CD14-positive monocyte (primary cell): ENCODE data around the gene AK1. TPM values are rescaled to one million over a fixed set of nuclear protein-coding genes. Genes with fewer than 3 reads are reported as not detected.

ENCODE experiments used
- DNase-seq, 3 donors: peaks; one replicate each; pipeline ENCODE4 v3.0.0-alpha.2; 2011 to 2022
- H2AFZ ChIP-seq: 2 replicates; pipeline ENCODE4 v1.6.0; 2012; ENCODE audit warnings: mild to moderate bottlenecking, low read depth, low read length, inconsistent platforms; ENCODE audit not compliant: insufficient read depth, poor library complexity, severe bottlenecking
- H3K27ac ChIP-seq, 2 donors: 1 replicate in 1 of 2; 2 replicates in 1 of 2; pipeline ENCODE4 v1.5.1; 2012 to 2013; ENCODE audit warnings: low read length in 2 of 2, control low read depth in 1 of 2, inconsistent platforms in 1 of 2, low read depth in 1 of 2, mild to moderate bottlenecking in 1 of 2
- H3K27me3 ChIP-seq, 2 donors: one replicate each; pipeline versions ENCODE4 v1.6.0 to v1.6.1; 2011 to 2013; ENCODE audit warnings: low read length in 2 of 2; ENCODE audit not compliant: control insufficient read depth in 2 of 2, insufficient read depth in 2 of 2
- H3K36me3 ChIP-seq, 2 donors: replicated peaks in 1 of 2; 1 replicate in 1 of 2; 2 replicates in 1 of 2; pipeline versions ENCODE4 v1.5.1 to v1.6.1; 2012 to 2013; ENCODE audit warnings: low read length in 2 of 2, control low read depth in 1 of 2, inconsistent platforms in 1 of 2, mild to moderate bottlenecking in 1 of 2; ENCODE audit not compliant: insufficient read depth in 2 of 2, control insufficient read depth in 1 of 2
- H3K4me1 ChIP-seq, 2 donors: 1 replicate in 1 of 2; 2 replicates in 1 of 2; pipeline versions ENCODE4 v1.5.1 to v1.6.1; 2012 to 2013; ENCODE audit warnings: low read length in 2 of 2, control low read depth in 1 of 2, inconsistent platforms in 1 of 2, mild to moderate bottlenecking in 1 of 2, moderate library complexity in 1 of 2; ENCODE audit not compliant: insufficient read depth in 2 of 2, control insufficient read depth in 1 of 2
- H3K4me2 ChIP-seq: replicated peaks from 2 replicates; pipeline ENCODE3; 2012; ENCODE audit warnings: low read length, moderate library complexity, mild to moderate bottlenecking; ENCODE audit not compliant: poor library complexity, severe bottlenecking; ENCODE audit errors: extremely low read depth
- H3K4me3 ChIP-seq, 3 experiments: fragments of 200-600 bp in 1 of 3; sonication (generic) in 1 of 3; replicated peaks in 1 of 3; 1 replicate in 2 of 3; 2 replicates in 1 of 3; pipeline ENCODE4 v1.5.1; 2011 to 2013; ENCODE audit warnings: low read length in 3 of 3, mild to moderate bottlenecking in 3 of 3, control low read depth in 2 of 3, low read depth in 2 of 3, inconsistent platforms in 1 of 3, moderate library complexity in 1 of 3
- H3K79me2 ChIP-seq: 2 replicates; pipeline ENCODE4 v1.6.0; 2012; ENCODE audit warnings: mild to moderate bottlenecking, control low read depth, inconsistent platforms, low read length, moderate library complexity; ENCODE audit not compliant: insufficient read depth
- H3K9ac ChIP-seq: 2 replicates; pipeline ENCODE4 v1.6.0; 2017; ENCODE audit warnings: low read length, mild to moderate bottlenecking; ENCODE audit not compliant: insufficient read depth, poor library complexity, severe bottlenecking
- H3K9me3 ChIP-seq, 2 donors: replicated peaks in 1 of 2; 1 replicate in 1 of 2; 2 replicates in 1 of 2; pipeline versions ENCODE4 v1.5.1 to v1.6.1; 2012 to 2013; ENCODE audit warnings: low read length in 2 of 2, control low read depth in 1 of 2; ENCODE audit not compliant: control insufficient read depth in 1 of 2, insufficient read depth in 1 of 2
- H4K20me1 ChIP-seq: 2 replicates; pipeline ENCODE4 v1.6.0; 2012; ENCODE audit warnings: mild to moderate bottlenecking, low read length, control low read depth, moderate library complexity; ENCODE audit not compliant: insufficient read depth
- H3K27ac Mint-ChIP-seq, 7 donors: one replicate each; pipeline ENCODE4 v1.8.0; 2020; ENCODE audit warnings: mild to moderate bottlenecking in 7 of 7, mixed read lengths in 7 of 7, moderate library complexity in 6 of 7, inconsistent platforms in 2 of 7
- H3K27me3 Mint-ChIP-seq, 3 donors: one replicate each; pipeline ENCODE4 v1.8.0; 2021 to 2022; ENCODE audit warnings: low read depth in 3 of 3, mild to moderate bottlenecking in 3 of 3, mixed read lengths in 3 of 3, moderate library complexity in 3 of 3, inconsistent platforms in 1 of 3
- H3K36me3 Mint-ChIP-seq, 2 donors: one replicate each; pipeline ENCODE4 v1.8.0; 2020; ENCODE audit warnings: mixed read lengths in 2 of 2, inconsistent platforms in 1 of 2, mild to moderate bottlenecking in 1 of 2
- H3K4me1 Mint-ChIP-seq: one replicate; pipeline ENCODE4 v1.8.0; 2020; ENCODE audit warnings: mild to moderate bottlenecking, mixed read lengths
- H3K4me3 Mint-ChIP-seq, 2 donors: one replicate each; pipeline ENCODE4 v1.8.0; 2020; ENCODE audit warnings: mild to moderate bottlenecking in 2 of 2, mixed read lengths in 2 of 2, moderate library complexity in 1 of 2
- H3K9me3 Mint-ChIP-seq, 7 donors: one replicate each; pipeline ENCODE4 v1.8.0; 2020 to 2022; ENCODE audit warnings: mixed read lengths in 7 of 7, mild to moderate bottlenecking in 6 of 7, moderate library complexity in 6 of 7, inconsistent platforms in 2 of 7
- WGBS: methylation state at CpG from one replicate; pipeline ENCODE4 v1.1.5; 2013; ENCODE audit warnings: missing lambda C conversion rate; ENCODE audit not compliant: insufficient coverage; 5-methylcytosine and 5-hydroxymethylcytosine counted together
- intact Hi-C, 2 donors: fragments of 100-400 bp; cut with micrococcal nuclease; formaldehyde crosslinking; loops; one replicate each; pipeline versions ENCODE4 v1.15.0 to v1.15.1; 2023
- polyA plus RNA-seq, 3 donors: library from polyadenylated mRNA; depleted of rRNA in 1 of 3; unstranded in 2 of 3; stranded (reverse) in 1 of 3; fragments of 300-500 nt in 2 of 3; fragments of >200 nt in 1 of 3; fragmentation: Illumina TruSeq in 2 of 3; gene quantifications; 1 replicate in 2 of 3; 2 replicates in 1 of 3; pipeline ENCODE4 v1.2.3, GENCODE V29; 2012 to 2021
- TF ChIP-seq, protein P1 (sequence below): fragments of 200-600 bp; IDR thresholded peaks from one replicate; pipeline ENCODE4 v1.8.0; 2022; ENCODE audit warnings: antibody characterized with exemption, mild to moderate bottlenecking

Gene AK1
- polyA plus RNA-seq, 3 donors: 3.5 TPM; not detected in 2

DNA sequence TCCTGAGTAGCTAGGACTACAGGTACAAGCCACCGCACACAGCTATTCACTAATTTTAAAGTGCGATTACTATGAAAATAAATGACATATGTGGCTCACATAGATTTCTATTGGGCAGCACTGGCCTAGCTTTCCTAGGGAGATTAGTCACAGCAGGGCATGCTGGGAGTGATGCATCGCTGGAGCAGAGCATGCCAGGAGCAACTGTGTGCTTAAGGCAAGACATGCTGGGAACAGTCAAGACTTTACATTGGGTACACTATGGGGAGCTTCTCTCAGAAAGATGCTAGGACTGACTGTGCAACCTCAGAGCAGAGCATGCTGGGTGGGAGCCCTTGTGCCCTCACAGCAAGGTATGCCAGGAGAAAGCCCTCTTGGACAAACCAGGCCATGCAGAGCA lies 12.6 kb upstream of the AK1 start:
- WGBS: 86% methylated on average over 1 of the region's 3 CpGs
- no peaks in the 10 kb centered on the region for H4K20me1 ChIP-seq
- H3K9ac ChIP-seq: no peak overlapping the region
- H3K4me3 Mint-ChIP-seq: no peak overlapping the region
- H3K27ac ChIP-seq: no peak overlapping the region
- intact Hi-C loops: no loop called here
- H3K4me2 ChIP-seq: no peak overlapping the region
- no peak overlapping the region for H2AFZ ChIP-seq
- no peak overlapping the region for H3K27ac Mint-ChIP-seq
- H3K4me1 Mint-ChIP-seq: no peaks in the 10 kb centered on the region
- H3K9me3 Mint-ChIP-seq: peaks cover 24 to 31% (median 28%) of the 10 kb centered on the region in 7 donors
- H3K36me3 ChIP-seq: peaks cover 50 to 64% of the 10 kb centered on the region in 2 donors
- H3K79me2 ChIP-seq: no peaks in the 10 kb centered on the region
- H3K27me3 ChIP-seq: no peaks in the 10 kb centered on the region
- TF ChIP-seq, protein P1, sequence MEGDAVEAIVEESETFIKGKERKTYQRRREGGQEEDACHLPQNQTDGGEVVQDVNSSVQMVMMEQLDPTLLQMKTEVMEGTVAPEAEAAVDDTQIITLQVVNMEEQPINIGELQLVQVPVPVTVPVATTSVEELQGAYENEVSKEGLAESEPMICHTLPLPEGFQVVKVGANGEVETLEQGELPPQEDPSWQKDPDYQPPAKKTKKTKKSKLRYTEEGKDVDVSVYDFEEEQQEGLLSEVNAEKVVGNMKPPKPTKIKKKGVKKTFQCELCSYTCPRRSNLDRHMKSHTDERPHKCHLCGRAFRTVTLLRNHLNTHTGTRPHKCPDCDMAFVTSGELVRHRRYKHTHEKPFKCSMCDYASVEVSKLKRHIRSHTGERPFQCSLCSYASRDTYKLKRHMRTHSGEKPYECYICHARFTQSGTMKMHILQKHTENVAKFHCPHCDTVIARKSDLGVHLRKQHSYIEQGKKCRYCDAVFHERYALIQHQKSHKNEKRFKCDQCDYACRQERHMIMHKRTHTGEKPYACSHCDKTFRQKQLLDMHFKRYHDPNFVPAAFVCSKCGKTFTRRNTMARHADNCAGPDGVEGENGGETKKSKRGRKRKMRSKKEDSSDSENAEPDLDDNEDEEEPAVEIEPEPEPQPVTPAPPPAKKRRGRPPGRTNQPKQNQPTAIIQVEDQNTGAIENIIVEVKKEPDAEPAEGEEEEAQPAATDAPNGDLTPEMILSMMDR: no peak
- peaks cover 26 to 28% of the 10 kb centered on the region in 2 donors for H3K9me3 ChIP-seq
- no peak overlapping the region for H3K4me3 ChIP-seq
- H3K27me3 Mint-ChIP-seq: peaks cover 0 to 1% (median 1%) of the 10 kb centered on the region in 3 donors
- DNase-seq: no peak
- no peaks in the 10 kb centered on the region for H3K4me1 ChIP-seq
- peaks cover 60 to 70% of the 10 kb centered on the region in 2 donors for H3K36me3 Mint-ChIP-seq

DNA sequence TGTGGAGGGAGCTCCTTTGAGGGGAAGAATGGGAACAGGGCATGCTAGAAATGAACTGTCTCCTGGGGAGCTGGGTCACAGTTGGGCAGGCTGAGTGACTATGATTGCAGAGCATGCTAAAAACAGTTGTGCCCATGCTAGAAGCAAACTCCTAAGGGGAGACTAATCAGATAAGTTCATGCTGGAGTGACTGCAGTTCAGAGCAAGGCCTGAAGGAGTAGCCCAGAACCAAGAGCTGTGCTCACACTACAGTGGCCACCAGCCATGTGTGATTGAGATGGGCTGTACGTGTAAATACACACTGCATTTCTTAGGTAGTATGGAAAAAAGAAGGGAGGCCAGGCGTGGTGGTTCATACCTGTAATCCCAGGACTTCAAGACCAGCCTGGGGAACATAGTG lies 10.3 kb upstream of the AK1 start:
- Histone ChIP-seq H3K4me3 (no peak overlapping the region), H3K9me3 (peaks cover 3 to 5% of the 10 kb centered on the region in 2 donors), H2AFZ (no peak overlapping the region), H3K4me2 (no peak overlapping the region), H3K4me1 (no peaks in the 10 kb centered on the region), H4K20me1 (no peaks in the 10 kb centered on the region), H3K27ac (no peak overlapping the region), H3K27me3 (no peaks in the 10 kb centered on the region), H3K79me2 (no peaks in the 10 kb centered on the region), H3K9ac (no peak overlapping the region), H3K36me3 (peaks cover 28 to 41% of the 10 kb centered on the region in 2 donors)
- WGBS: no CpG with 5 or more reads among the region's 2 CpGs
- Mint-ChIP-seq H3K36me3 (peaks cover 37 to 48% of the 10 kb centered on the region in 2 donors), H3K4me1 (peaks cover 5% of the 10 kb centered on the region), H3K9me3 (peaks cover 2 to 9% (median 5%) of the 10 kb centered on the region in 7 donors), H3K27ac (no peak overlapping the region), H3K27me3 (peaks cover 0 to 5% (median 3%) of the 10 kb centered on the region in 3 donors), H3K4me3 (no peak overlapping the region)
- intact Hi-C loops: no loop called here
- TF ChIP-seq, protein P1: peak; percentile 16
- no peak for DNase-seq
